HEK293 (cell line): ENCODE measurements around the gene CFC1.
"Not testable (repeated sequence)": the region's sequence is repeated elsewhere in the genome, so short reads cannot be mapped to it uniquely, and the experiment has no call there.

Experiments used
- CTCF ChIA-PET: fragments of 350-600 bp; formaldehyde crosslinking; extraction: SDS; loops from one replicate; lab custom pipeline; 2021; ENCODE audit warnings: antibody characterized with exemption; lab: Yijun Ruan, JAX
- POLR2A ChIA-PET: fragments of 300-600 bp; formaldehyde crosslinking; extraction: SDS; loops from one replicate; lab custom pipeline; 2020; ENCODE audit warnings: antibody characterized with exemption, inconsistent platforms; lab: Yijun Ruan, JAX
- H3K27ac ChIP-seq: fragments of 200-500 bp; sonication (Bioruptor generic); 2 replicates; pipeline ENCODE4 v1.5.1; 2014; ENCODE audit warnings: low read depth, low read length, control low read depth, inconsistent platforms; ENCODE audit errors: extremely low read depth
- H3K36me3 ChIP-seq, 2 experiments: fragments of 200-500 bp in 1 of 2; sonication (Bioruptor generic) in 1 of 2; 1 replicate in 1 of 2; 2 replicates in 1 of 2; pipeline ENCODE4 v1.5.1; 2014 to 2017; ENCODE audit warnings: inconsistent platforms in 2 of 2, low read length in 2 of 2; ENCODE audit not compliant: control insufficient read depth in 2 of 2, insufficient read depth in 1 of 2
- H3K4me1 ChIP-seq: fragments of 200-500 bp; sonication (Bioruptor generic); 2 replicates; pipeline ENCODE4 v1.5.1; 2014; ENCODE audit warnings: mild to moderate bottlenecking, low read length, inconsistent platforms; ENCODE audit not compliant: control insufficient read depth, insufficient read depth
- H3K4me3 ChIP-seq: 2 replicates; pipeline ENCODE4 v1.5.1; 2011; ENCODE audit warnings: low read depth, mild to moderate bottlenecking, control low read depth, low read length, moderate library complexity
- H3K9me3 ChIP-seq: fragments of 200-500 bp; sonication (Bioruptor generic); 2 replicates; pipeline ENCODE4 v1.5.1; 2014; ENCODE audit warnings: low read depth, low read length, inconsistent platforms; ENCODE audit not compliant: control insufficient read depth, insufficient read depth

Gene CFC1

DNA sequence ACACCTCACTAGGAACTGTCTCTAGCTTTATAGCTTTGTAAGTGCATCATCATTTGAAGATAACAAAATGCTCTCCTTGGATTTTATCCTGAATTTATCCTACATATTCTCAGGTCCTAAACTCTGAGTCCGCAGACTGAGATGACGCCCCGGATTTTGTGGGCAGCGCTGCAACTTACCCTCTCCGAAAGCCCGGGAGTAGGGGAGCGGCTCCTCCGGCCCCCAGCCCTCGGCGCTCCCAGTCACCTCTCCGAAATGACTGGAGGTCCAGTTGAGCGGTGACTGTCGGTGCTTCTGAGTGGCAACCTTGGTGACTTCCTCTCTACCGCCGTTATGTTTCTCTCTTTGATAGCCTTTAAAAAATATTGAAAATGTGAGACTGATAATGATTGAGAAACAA lies 912 bp downstream of the CFC1 start:
- H3K4me1 ChIP-seq, H3K9me3 ChIP-seq, H3K27ac ChIP-seq, H3K4me3 ChIP-seq, POLR2A ChIA-PET, CTCF ChIA-PET, H3K36me3 ChIP-seq: not testable (repeated sequence)

DNA sequence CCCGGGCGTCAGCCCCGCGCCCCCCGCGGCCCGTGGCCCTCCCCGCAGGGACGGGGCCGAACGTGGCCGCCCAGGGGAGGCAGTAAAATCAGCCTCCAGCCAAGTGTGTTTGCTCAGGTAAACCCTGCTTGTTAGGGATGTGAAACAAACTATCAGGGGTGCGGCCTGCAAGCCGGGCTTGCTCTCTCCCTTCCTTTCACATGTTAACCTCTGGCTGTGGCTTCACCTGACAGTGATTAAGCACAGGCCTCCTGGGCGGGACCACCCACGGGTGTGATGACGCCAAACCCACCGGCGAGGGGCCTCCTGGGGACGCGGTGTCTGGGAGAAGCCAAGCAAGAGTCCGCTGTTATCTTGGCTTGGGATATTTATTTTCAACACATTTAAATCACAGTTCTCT lies 1.4 kb downstream of the CFC1 start:
- H3K9me3 ChIP-seq, POLR2A ChIA-PET, H3K4me1 ChIP-seq, CTCF ChIA-PET, H3K36me3 ChIP-seq, H3K4me3 ChIP-seq, H3K27ac ChIP-seq: not testable (repeated sequence)

GRCh38 chr2:130596757-130597156 lies 2.6 kb downstream of the CFC1 start:
- POLR2A ChIA-PET, CTCF ChIA-PET: not testable (repeated sequence)

GRCh38 chr2:130594011-130594410 lies 5.4 kb downstream of the CFC1 start:
- H3K36me3 ChIP-seq, H3K4me1 ChIP-seq, H3K4me3 ChIP-seq, CTCF ChIA-PET, POLR2A ChIA-PET, H3K27ac ChIP-seq, H3K9me3 ChIP-seq: not testable (repeated sequence)

More at GRCh38 chr2:130596757-130597156, 2.6 kb downstream of the CFC1 start:
- not testable (repeated sequence) for H3K4me1 ChIP-seq, H3K9me3 ChIP-seq, H3K36me3 ChIP-seq, H3K4me3 ChIP-seq, H3K27ac ChIP-seq

DNA sequence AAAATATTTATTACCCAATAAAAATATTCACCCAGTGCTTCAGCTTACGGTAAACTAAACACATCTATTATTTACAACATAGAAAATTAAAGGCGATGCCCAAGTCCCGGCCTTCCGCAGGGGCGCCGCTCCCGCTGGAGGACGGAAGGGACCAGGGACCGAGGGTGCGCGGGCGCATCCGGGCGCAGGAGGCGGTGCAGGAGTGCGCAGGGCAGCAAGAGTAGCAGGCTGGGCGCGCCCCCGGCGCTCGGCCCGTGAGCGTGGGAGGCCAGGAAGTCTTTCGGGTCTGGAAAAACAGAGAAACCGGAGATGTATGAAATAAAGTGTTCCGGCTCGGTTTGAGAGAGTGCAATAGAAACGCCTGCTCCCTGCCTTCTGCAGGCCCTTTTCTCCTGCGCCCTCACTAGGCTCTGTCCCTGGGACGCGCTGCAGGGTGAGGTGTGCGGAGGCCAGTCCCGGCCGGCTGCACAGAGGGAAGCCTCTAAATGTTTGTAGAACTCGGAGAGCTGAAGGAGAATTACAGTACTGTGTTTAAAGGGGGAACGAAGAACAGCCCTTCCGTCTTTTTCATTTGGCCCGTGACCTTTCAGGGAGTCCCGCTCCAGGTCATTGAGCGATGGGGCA lies 6.5 kb downstream of the CFC1 start:
- H3K4me3 ChIP-seq, CTCF ChIA-PET, H3K27ac ChIP-seq, H3K4me1 ChIP-seq, H3K36me3 ChIP-seq, POLR2A ChIA-PET, H3K9me3 ChIP-seq: not testable (repeated sequence)

DNA sequence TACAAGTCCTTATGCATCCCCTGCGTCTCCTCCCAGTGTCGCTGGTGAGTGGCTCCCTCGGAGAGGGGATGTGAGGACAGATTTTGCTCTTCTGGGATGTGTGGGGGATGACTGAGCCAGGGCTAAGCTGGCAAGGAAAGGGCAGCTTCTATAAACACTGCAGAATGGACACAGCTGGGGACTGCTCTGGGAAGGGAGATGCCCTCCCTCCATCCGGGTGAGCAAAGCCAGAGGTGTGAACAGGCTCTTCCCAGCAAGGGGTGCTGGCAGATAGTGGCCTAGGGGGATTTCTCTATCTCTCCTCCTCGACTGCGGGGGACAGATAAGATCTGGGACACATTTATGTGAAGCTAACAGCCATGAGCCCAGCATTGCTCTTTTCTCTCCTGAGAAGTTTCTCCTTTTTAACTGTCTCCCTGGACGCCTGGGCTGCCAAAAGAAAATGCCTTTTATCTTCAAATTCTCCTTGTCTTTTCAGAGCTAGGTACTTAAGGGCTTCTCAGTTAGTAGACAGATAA lies 8.5 kb downstream of the CFC1 start:
- H3K9me3 ChIP-seq, H3K4me3 ChIP-seq, H3K36me3 ChIP-seq, H3K4me1 ChIP-seq, CTCF ChIA-PET, POLR2A ChIA-PET, H3K27ac ChIP-seq: not testable (repeated sequence)

DNA sequence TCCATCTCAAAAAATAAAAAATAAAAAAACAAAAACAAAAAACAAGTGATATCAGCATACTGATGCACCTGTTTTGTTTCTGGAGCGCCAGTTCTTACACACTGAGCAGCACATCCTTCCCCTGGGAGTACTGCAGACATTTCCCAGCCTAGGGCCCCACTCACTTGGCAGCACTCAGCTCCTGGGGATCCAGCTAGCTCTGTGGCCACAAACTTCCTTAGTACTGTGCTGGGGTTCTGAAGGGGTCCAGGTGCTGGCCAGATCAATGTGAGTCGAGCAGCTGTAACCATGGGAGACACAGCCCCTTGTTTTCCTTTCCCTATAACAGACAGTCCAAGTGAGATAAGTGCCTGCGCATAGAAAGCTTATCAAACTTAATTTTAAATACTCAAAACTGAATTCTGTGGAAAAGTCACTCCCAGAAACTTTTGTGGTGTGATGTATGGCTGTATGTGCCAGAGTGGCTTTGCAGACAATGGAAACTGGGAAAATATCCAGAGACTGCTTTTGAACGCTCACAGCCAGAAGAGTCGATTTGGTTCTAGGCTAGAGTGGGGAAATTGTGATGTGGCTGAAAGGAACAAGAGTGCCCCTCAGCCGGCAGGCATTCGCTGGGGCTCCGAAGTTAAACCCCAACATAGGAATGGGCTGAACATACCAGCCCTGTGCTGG lies 9.1 kb downstream of the CFC1 start:
- POLR2A ChIA-PET, CTCF ChIA-PET, H3K36me3 ChIP-seq, H3K9me3 ChIP-seq, H3K27ac ChIP-seq, H3K4me1 ChIP-seq, H3K4me3 ChIP-seq: not testable (repeated sequence)

DNA sequence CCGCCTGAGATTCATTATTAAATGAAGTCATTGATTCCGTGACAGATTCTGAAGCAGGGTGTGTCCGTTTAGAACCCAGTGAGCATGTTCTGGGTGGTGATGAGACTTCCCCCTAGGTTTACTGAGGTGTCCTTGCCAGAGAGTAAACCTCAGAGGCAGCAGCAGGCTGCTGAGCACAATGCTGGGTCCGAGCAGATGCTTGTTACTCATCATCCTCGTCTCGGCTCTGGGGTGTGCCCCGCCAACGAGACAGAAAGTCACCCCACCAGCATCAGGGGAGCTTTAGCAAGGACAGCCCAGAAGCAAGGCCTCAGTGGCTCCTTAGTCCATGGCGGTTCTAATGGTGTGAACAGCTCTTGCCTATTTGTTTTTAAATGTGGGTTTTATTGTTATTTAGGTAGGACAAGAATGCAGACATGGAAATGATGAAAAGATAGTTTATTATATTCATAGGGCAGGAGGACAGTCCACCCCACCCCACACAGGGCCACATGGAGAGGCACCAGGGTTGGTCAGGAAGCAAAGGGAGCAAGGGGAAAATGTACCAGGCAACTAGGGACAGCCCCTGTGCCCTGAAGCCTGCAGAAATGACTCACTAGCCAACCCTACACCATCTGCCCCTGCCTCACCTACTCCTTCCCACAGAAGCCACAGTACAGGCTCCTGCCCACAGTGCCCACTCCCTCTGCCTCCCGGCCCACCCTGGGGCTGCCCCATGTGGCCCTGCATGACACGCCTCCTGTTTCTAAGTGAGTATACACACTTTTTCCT lies 10.5 kb downstream of the CFC1 start:
- H3K27ac ChIP-seq, H3K9me3 ChIP-seq, H3K4me1 ChIP-seq, H3K36me3 ChIP-seq, POLR2A ChIA-PET, CTCF ChIA-PET, H3K4me3 ChIP-seq: not testable (repeated sequence)

GRCh38 chr2:130584726-130585125 lies 14.6 kb downstream of the CFC1 start:
- POLR2A ChIA-PET, H3K36me3 ChIP-seq, H3K4me1 ChIP-seq, CTCF ChIA-PET, H3K27ac ChIP-seq, H3K4me3 ChIP-seq, H3K9me3 ChIP-seq: not testable (repeated sequence)

DNA sequence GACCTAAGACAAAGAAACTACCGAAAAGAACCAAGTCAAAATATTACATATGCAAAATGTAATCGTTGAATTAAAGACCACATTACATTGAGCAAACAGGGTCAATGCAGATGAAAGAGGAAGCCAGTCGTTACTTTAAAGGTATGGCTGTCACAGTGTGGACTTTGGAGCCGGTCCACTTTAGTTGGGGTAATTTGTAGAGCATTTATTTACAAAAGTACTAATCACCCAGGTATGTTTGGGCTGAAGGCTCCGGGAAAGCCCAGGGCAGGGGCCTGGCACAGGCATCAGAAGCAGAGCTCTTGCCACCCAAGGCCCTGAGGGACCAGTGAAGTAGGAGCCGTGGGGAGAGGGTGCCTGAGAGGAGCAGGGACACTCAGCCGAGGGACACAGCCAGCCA lies 15.8 kb downstream of the CFC1 start:
- H3K4me3 ChIP-seq, H3K9me3 ChIP-seq, POLR2A ChIA-PET, H3K36me3 ChIP-seq, H3K27ac ChIP-seq, H3K4me1 ChIP-seq, CTCF ChIA-PET: not testable (repeated sequence)

DNA sequence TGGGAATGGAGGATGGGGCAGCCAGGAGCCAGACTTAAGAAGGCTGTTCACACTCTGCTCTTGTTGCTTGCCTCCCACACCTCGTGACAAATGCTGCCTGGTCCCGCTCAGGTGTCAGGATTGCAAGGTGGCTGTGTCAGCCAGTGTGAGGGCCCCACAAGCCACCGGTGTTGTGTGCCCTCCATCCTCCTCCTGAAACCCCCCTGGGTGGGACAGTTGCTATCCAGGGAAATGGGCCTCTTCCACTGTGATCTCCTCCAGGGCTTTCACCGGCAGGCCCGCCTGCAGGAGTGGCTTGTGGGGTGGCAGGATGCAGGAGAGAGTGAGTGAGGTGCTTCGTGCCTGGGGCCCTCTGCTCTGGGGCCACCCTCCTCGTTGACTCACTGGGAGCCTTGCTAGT lies 16.4 kb downstream of the CFC1 start:
- H3K36me3 ChIP-seq, H3K4me1 ChIP-seq, H3K4me3 ChIP-seq, CTCF ChIA-PET, POLR2A ChIA-PET, H3K9me3 ChIP-seq, H3K27ac ChIP-seq: not testable (repeated sequence)
